ENCODE measurements around the gene LTF.

DNA sequence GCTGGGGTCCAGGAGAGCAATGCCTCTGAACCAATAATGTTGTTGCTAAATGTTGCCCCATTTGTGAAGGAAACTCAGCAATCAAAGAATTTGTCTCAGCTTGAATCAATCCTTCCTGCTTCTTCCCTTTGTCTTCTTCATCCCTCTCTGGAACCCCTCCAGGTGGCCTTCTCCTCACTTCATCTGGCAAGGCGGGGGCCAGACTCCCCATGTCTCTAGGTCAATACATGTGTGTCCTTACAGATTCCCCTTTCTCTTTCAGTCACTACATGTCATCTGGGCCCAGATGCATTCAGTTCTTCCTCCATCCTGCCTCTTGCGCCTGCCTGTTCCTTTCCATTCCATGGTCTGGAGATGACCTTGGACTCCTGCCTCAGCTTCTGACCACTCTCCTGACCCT is 8.0 kb upstream of the LTF start:
- TF ChIP-seq, protein P1, sequence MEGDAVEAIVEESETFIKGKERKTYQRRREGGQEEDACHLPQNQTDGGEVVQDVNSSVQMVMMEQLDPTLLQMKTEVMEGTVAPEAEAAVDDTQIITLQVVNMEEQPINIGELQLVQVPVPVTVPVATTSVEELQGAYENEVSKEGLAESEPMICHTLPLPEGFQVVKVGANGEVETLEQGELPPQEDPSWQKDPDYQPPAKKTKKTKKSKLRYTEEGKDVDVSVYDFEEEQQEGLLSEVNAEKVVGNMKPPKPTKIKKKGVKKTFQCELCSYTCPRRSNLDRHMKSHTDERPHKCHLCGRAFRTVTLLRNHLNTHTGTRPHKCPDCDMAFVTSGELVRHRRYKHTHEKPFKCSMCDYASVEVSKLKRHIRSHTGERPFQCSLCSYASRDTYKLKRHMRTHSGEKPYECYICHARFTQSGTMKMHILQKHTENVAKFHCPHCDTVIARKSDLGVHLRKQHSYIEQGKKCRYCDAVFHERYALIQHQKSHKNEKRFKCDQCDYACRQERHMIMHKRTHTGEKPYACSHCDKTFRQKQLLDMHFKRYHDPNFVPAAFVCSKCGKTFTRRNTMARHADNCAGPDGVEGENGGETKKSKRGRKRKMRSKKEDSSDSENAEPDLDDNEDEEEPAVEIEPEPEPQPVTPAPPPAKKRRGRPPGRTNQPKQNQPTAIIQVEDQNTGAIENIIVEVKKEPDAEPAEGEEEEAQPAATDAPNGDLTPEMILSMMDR (IDR thresholded peaks at IDR 0.05 in 4 of 5, conservative IDR thresholded peaks at IDR 0.05 in 1 of 5) = no peak
- no peak for TF ChIP-seq POLR2A (IDR thresholded peaks at IDR 0.05)

All from gastrocnemius medialis (tissue), 4 donors.